GM18870 (cell line): ENCODE data around the gene CHPF.

Experiments
- ATAC-seq: cut with Tn5 transposase; IDR thresholded peaks from one replicate; pipeline ENCODE4 v1.9.1; 2021; ENCODE audit warnings: moderate library complexity; ENCODE audit not compliant: unreplicated experiment

Gene CHPF

DNA sequence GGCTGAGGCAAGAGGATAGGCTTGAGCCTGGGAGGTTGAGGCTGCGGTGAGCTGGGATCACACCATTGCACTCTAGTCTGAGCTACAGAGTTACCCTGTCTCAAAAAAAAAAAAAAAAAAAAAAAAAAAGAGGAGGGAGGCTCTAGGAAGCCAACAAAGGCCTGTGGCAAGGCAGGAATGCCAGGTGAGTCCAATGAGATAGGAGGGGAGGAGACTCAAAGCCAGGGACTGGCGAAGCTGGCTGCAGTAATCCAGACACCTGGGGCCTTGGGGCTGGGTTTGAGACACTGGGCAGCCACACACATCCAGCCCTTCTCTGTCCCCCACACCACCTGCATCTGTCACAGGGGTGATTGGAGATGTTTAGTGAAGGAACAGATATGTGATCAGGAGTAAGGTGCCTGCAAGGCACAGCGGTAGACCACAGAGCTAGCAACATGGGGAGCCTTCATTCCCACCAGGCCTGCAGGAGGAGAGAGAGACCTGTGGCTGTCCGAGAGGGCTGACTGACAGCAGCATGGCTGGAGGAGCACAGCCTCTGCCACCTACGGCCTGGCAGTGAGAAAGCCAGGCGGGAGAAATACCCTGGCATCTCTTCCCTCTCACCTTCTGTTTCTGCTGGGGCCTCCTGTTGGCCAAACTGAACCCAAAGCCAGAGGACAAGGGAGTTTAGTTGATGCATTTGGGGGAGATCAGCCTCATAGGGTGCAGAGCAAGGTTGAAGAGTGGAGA lies 9.5 kb downstream of the CHPF start:
- no peak for ATAC-seq

DNA sequence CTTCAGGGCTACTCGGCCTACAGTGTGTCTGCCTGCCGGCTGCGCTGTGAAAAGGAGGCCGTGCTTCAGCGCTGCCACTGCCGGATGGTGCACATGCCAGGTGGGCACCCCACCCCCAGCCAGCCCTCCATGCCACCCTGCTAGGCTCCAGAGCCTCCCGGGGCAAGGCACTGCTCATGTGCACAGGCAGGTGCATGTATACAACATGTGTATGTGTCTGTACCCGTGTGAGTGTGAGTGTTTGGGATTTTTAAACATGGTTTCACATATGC lies 11.3 kb downstream of the CHPF start:
- ATAC-seq, result no peak

DNA sequence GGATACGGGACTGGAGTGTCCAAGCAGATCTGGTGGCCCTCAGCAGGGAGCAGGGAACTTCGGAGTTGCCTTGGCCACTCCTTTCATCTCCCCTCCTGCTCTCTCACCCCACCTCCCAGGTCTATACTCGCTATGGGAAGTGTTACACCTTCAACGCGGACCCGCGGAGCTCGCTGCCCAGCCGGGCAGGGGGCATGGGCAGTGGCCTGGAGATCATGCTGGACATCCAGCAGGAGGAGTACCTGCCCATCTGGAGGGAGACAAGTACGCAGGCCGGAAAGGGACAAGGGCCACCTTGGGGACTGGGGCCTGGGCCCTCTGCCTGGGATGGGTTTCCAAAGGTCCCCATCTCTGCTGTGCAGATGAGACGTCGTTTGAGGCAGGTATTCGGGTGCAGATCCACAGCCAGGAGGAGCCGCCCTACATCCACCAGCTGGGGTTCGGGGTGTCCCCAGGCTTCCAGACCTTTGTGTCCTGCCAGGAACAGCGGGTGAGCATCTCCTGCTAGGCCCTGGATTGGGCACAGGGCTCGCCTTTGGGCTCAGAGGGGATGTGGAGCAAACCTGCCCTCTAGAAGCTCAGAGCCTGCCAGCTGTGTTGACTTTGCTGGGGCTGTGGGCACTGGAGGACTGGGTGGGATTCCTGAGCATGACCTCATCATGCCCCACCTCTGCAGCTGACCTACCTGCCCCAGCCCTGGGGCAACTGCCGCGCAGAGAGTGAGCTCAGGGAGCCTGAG lies 11.8 kb downstream of the CHPF start:
- ATAC-seq, result no peak

DNA sequence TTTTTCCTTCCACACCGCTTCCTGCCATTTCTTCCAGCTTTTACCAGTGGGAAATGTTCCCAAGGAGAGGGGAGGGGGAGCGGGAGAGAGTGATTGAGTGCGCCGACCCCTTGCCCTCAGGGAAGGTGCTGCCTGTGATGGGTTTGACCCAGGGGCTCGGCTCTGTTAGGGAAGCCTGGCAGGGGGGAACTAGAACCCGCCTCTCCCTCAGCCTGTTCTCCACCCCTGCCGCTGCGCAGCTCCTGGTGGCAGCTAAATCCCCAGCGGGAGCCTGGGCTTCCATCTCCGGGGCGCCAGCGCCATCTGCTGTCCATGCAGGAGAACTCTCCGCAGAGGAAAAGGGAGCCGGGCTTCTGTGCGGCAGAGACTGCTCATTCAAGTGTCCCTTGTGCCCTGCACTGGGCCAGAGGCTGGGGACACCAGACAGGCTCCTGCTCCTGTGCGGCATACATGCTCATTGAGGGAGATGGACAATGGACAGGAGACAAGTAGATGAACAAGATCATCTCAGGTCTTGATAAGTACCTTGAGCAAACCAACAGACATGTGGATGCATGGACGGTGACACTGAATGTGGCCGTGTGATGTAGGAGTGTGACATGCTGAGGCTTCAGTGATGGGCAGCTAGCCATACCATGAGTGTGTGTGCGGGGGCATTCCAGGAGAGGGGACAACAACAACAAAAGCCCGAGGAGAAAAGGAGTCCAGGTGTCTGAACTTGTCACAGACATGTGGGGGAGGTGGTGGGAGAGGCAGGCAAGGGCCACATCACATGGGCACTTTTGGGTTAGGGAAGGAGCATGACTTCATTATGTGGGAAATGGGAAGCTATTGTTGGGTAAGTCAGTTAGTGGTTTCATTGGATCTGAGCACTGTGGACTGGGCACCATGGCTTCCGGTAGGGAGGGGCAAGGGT lies 13.3 kb downstream of the CHPF start:
- peak; percentile 67 for ATAC-seq

DNA sequence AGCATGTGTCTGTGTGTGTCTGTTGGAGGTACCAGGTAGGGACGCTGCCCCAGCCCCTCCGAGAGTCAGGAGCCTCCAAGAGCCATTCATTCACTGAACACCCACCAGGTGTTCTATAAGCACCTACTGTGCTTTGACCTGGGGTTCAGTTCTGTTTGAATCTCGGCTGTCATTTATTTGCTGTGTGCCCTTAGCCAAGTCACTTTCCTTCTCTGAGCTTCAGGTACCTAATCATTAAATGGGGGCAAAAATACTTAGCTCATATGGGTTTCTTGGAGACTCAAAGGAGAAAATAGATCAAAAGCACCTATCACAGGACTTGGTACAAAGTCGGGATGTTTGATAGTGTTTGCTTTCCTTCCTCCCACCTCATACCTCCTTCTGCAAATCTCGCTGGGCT lies 16.1 kb downstream of the CHPF start:
- no peak for ATAC-seq

DNA sequence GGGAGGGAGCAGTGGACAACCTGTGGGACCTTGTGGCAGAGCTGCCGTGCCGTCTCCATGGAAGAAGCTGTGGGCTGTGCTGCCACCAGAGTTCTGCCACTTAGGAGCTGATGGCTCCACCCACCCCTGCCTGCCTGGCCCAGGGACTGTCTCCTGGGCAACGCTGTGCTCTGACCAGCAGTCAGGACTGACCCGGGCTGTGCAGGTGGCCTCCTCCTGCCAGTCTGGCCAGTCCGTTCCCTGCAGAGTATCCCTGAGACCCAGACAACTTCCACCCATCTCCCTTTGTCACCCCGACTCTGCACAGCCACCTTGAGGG lies 16.6 kb downstream of the CHPF start:
- ATAC-seq, result no peak

DNA sequence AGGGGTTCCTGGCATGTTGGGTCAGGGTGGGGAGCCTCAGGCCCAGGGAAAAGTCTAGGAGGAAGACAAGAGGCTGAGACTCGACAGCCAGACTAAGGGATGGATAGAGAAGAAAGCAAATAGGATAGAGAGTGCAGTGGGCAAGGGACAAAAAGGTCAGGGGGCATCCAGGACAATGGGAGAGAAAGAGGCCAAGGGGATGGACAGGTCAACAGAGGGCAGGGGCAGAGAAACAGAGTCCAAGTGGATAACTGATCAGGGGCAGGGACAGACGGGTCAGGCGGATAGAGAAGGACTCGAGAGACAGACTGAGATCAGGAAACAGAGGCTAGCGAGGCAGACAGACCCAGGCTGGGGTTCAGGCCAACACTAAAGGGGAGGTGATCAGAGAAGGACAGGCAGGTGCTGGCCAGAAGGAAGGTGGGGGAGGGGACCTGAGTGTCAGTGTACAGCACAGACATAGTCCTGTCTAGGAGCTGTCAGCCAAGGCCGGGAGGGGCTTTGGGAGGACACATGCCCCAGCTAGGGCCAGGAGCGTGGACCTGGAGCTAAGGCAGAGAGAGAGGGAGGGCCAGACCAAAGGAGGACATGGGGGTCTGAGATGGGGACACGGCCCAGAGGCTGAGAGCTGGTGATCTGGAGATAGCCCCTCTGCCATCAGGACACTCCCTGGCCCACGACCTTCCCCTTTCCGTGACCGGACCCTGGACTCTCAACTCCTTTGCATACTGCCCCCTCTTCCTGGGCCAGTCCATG lies 17.1 kb downstream of the CHPF start:
- ATAC-seq, result no peak

DNA sequence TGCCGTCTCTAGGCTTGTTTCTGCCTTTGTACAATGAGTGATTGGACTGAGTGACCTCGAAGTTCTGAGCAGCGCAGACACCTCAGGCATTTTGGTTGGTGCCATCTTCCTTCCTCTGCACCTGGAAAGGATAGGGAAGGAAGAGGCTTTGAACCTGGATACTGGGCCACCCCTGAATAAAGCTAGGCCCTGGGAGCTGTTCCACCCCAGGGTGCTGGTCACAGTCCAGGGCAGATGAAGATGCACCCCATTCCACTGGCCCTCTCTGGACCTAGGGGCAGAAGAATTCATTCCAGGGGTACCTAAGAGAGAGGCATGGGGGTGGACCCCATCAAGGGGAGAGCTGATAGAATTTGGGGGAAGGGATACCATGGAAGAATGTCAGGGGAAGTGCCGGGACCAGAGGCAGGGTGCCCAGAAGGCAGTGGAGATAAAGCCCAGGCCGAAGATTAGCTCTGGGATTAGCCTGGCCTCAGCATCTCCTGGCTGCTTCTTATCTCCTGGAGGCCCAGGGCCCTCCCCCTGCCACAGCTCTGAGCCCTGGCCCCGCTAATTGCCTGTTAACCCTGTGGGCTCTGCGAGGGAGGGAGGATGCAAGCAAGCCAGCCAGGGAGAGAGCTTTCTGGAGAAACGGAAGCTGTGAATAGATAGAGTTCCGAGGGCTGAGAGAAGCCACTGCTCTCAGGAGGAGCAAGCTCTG lies 17.9 kb downstream of the CHPF start:
- no peak for ATAC-seq

DNA sequence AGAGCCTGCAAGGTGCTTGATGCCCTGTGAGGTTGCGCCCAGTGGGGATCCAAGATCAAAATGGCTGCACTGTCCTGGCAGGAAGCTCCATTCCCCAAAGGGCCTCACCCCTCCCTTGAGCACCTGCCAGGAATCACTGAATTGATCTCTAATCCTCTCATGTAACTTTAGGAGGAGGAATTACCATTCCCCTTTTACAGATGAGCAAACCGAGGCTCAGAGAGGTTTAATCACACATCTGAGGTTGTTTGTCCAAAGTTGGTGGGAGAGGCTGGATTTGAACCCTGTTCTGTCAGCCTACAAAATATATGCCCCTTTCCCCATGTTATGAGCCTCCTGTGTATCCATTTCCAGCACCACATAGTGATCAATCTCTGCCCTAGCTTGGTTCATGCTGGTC lies 18.8 kb downstream of the CHPF start:
- ATAC-seq, result no peak

DNA sequence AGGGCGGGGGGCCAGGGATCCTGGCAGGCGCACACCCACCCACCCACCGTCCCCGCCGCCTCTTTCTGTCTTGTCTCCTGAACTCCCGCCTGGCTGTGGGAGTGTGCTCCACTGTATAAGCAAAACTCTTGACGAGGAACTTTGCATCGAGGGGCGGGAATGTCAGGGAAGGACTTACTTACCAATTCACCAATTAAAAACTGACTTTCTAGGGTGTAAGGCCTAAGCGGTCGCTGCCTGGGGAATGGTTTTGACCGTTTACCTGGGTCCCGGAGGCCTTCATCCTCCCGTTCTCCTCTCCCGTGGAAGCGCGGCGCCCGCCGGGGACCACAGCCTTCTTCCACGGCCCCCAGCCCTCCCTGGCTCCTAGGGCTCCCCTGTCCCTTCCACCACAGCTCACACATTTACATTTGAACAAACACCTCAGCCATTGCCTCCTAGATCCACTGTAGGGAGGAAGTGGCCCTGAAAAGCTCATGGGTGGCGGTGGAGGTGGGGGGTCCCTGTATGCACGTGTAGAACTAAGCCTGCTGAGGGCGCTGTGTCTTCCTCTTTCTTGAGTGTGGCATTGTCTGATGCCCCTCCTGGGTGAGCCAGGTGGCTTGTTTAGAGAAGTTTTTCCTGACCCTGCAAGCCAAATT lies 20.5 kb downstream of the CHPF start:
- ATAC-seq, result no peak

DNA sequence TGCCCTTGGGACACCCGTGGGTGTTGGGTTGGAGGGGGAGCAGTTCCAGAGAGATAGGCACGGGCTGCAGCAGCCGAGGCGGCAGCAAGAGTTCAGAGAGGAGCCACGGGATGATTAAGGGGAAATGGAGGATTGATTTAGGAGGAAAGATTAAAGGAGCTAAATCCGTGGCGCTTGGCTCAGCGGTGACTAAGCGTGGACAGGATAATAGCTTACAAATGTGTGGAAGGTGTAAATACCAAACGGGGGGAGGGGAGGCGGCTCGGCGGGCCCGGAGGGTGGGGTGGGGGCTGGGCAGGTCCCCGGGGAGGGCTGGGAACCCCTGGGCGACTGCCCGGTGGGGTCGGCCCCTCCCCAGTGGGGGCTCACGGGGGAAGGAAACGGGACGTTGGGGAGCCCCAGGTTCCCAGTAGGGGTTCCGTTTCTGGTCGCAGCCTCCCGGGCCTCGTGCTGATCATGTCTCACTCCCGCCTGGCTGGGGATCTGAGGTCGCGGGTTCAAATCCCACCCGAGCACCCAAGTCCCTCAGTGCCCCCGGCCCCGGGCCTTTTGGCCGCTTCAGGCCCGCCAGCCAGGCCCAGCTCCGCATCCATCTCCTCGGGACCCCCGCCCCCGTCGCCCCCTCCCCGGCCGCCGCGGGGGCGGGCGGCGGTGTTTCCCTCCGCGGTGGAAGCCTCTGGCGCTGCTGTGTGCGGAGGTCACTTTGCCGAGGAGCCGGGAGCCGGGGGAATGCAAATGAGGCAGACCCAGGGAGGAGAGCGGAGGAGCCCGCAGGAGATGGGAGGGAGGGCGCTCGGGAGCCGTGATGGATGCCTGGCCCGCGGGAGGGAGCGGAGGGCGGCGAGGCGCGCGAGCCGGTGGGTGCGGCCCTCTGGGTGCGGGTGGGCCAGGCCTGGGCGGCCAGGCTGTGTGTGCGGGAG lies 21.2 kb downstream of the CHPF start:
- no peak for ATAC-seq

DNA sequence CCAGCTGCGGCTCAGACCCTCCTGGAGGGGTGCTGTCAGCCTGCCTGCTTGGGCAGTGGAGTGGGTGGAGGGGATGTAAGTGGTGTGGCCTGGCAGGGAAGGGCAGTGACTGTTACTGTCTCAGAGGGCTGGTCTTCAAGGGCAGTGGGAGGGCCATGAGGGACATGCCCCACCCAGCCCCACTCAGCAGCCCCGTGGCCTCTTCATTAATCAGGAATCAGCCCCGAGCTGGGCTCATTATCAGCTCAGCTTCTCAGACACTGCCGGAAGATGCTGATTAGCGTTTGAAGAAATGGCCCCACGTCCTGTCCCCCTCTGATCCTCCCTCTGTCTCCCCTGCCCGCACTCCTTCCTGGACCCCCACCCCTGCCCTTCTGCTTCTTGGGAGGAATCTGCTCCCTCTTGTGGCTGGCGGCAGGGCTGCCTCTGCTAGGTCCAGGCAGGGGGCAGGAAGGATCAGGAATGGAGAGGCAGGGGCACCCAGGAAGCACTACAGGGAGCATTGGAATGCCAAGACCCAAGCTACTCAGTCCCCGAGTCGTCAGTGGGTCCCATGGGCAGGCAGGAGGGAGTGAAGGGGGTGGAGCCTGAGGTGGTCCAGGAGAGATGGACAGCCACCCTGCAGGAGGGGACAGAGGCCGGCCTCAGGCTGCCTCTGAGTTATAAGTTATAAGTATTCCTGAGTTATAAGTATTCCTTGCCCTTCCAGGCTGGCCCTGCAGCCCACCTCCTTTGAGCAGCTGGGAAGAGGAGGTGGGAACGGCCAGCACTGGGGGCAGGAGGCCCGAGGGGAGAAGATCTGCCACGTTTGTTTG lies 22.3 kb downstream of the CHPF start:
- no peak for ATAC-seq

DNA sequence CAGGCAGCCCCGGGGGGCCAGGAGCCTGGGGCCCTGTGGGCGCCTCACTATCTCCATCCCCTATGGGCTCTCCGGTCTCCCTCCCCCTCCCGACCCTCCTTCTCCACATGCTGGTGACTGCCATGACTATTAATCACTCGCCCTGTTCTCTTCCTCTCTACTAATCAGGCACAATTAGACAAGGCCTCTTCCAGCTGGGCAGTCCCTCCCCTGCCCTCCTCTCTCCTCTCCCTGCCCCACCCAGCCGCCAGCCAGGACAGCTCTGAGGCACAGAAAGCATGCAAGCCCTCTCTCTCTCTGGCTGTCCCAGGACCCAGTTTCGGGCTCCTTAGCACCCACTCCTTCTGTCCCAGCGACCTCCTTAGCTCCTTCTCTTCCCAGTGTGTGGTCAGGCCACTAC lies 23.5 kb downstream of the CHPF start:
- no peak for ATAC-seq

DNA sequence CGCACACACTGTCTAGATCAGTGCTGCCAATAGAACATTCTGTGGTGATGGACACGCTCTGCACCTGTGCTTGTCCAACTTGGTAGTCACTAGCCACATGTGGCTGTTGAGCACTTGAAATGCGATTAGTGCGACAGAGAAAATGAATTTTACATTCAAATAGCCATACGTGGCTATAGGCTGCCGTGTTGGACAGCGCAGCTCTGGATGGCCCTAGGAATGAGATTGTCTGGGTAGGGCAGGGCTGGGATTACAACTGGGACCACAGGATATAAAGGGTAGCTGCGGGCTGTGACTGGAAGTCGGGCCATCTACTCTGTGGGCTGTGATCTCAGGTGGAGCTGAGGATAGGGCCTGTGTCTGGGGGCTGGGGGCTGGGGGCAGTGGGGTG lies 24.1 kb downstream of the CHPF start:
- ATAC-seq, result no peak

DNA sequence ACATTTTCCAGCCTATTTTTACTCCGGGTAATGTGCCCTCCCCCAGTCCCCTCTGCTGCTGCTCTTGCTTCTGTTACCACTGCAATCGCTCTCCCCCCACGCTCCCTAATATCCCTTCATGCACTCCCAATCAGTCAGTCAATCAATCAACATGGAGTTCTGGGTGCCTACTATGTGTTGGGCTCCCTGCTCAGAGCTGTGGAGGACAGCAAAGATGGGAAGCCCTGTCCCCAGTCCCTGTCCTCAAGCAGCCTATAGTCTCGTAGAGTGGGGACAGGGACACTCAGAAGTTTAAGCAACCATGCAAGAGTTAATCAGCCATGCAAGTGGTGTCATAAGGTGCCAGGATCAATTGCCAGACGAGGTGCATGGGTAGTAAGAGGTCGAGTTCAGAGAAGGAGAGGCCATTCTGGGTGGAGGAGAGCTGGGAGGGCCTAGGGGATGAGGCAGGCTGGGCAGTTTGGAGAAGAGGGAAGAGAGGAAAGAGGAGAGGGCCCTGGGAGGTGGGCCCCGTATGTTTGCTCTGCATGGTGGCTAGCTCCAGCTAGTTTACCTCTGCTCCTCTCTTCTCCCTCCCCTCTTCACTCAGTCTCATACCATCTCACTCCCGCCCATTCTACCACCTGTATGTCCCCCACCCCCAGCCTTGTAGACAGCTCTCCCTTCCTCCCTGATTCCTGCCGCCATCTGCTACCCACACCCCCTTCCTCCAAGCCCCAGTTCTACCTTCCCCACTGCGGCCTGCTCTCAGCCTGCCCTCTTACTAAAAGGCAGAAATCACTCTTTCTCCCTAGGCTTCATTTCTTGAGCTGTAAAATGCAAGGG lies 25.4 kb downstream of the CHPF start:
- no peak for ATAC-seq

DNA sequence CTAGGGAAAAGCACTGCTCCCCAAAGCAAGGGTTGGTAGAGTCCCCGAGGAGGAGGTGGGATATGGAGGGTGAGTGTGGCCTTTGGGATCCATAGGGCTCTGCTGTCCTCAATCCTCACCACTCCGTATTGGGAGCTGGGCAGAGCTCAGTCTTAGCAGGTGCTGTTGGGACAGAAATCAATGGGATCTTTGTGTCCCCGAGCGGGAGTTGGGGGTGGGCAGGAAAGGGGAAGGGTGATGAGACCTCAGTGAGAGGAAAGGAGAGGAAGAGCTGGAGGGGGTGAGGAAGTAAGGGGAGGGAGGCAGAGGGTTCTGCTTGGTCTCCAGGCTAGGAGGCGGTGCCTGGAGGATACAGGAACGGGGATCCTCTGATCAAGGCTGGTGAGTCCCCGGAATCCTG lies 26.7 kb downstream of the CHPF start:
- ATAC-seq, result no peak

DNA sequence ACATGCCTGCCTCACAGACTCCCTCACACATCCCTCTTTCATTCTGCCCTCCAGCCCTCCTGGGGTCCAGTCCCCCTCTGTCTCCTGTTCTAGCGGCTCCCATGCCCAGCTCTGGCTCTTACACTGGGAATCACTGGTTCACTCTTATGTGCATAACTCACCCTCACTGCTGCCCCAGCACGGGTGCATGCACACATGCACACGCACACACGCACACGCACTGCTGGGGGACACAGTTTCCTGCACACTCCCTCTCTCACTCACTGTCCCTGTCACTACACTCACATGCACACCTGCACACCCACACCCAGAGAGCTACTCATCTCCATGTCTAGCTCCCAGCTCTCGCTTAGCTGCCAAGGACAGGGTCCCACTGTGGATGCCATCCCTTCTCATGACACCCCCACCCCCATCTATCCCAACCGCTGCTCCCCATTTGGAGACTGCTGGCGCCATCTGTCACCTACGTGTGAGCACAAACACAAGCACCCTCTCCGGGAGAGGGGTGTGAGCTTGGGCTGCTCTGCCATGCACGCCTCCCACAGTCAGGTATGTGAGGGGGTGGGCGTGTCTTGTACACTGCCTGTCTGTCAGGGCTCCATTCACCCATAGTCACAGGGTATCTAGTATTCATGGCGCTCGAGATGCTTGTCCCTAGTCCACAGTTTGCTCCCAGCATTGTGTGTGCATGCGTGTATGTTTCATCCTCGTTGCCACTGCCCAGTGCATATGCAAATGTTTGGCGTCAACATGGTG lies 27.6 kb downstream of the CHPF start:
- no peak for ATAC-seq
